Activated CD4-positive, CD25-positive, alpha-beta regulatory T cell treated with anti-CD3 and anti-CD28 coated beads, Interleukin-2, amount 50 U/mL, for 16 hours (primary cell): ENCODE data around the gene EPS15.

ENCODE experiments used
- DNase-seq: peaks from one replicate; pipeline ENCODE4 v3.0.0-alpha.2; 2020; ENCODE audit warnings: low read depth, low spot score

Gene EPS15

DNA sequence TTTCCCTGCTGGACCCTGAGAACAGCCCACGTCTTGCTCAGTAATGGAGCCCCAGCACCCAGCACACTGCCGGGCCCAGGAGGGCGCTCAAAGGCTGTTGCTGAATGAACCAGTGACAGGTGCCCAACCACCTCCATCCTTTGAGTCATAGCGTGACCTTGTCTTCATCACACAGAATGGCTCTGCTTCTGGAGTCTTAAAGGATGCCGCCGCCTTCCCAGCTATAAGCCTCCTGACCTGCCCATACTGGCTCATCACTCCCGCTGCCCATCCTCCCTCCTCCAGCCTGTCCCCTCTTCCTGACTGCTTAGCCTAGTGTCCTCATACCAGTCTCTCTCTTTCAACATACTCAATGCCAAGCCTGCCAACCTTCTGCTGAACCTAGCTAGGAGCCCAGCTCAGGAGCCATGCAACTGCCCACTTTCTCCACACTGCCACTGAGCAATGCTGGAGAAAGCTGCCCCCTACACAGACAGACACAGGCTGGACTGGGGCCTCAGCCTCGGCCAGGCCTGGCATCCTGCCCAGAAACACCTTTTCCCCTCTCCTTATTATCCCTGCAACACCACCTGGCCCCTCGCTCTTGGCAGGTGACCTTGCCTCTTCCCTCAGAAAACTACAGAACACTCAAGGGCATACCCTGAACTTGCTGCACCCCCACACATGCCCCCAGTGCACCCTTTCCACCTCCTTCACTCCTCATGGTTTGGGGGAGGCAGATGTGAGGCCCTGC is 202.8 kb downstream of the EPS15 start:
- DNase-seq, result no peak

DNA sequence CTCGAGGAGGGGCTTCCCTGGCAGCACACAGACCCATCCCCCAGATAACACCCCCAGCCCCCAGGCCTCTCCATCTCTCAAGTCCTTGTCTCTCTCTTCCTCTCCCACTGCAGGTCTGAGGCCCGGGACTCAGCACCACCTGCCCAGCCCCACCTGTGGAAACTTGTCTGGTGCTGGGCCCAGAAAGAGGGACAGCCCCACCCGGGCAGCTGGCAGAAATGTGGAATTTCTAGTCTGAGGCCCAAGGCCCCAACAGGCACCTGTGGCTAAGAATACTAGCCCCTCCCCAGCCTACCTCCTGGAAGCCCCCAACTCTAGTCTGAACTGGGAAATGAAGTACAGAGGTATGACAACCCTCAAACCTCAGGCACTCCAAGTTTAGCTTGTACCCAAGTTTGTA is 204.1 kb downstream of the EPS15 start:
- no peak for DNase-seq

DNA sequence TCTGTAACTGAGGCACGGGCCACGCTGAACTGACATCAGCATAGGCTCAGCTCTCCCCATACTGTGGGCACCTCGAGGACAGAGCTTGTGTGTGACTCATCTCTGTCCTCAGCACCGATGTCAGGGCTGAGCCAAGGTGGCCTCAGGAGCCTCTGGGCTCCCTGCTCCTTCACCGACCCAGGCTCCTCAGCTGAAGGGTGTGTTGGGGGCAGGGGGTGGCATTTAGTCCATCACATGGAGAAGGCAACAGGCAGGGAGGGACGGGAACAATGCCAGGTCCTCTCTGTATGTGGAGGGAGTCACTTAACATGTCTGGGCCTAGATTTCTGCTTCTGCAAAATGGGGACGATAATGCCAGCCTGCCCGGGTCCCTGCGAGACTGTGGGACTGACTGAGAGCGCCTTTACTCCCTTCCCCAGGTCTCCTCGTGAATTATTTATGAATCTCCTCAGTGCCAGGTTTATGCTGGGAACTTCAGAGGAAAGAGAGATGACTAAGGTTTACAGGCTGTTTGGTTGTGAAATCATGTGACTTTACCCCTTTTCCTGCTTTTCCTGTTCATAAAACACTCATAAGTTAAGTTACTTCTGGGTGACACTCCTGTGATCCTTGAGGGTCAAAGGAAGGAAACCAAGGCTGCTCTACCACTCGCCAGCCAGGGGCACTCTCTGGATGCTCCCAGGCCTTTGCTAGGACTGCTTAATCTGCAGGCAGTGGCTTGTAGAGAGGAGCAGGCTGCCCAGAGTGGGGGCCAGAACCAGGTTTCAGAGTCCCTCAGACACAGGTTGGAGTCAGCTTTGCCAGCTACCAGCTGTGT is 204.9 kb downstream of the EPS15 start:
- DNase-seq, result no peak

- DNase-seq, result no peak
Observed at GRCh38 chr1:51313268-51313852, 205.7 kb downstream of the EPS15 start.

- DNase-seq, result no peak
Observed at GRCh38 chr1:51312718-51313117, 206.3 kb downstream of the EPS15 start.

DNA sequence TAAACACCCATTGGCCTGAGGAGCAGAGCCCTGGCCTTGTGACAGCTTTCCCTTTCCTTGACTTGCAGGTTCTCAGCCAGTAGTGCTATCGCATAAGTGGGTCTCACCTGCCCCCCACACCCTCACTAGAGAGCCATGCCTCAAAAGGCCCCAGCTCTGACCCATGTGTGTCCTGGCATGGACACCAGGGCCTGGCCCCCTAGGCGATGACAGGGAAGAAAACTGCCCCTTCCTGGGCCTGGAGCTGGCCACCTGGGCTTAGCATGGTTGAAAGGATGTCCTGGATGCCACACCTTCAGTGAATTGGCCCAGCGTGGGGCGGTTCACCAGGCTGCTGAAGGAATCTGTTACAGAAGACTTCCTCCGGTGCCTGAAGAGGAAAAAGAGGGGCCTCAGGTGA is 207.2 kb downstream of the EPS15 start:
- DNase-seq, result no peak

DNA sequence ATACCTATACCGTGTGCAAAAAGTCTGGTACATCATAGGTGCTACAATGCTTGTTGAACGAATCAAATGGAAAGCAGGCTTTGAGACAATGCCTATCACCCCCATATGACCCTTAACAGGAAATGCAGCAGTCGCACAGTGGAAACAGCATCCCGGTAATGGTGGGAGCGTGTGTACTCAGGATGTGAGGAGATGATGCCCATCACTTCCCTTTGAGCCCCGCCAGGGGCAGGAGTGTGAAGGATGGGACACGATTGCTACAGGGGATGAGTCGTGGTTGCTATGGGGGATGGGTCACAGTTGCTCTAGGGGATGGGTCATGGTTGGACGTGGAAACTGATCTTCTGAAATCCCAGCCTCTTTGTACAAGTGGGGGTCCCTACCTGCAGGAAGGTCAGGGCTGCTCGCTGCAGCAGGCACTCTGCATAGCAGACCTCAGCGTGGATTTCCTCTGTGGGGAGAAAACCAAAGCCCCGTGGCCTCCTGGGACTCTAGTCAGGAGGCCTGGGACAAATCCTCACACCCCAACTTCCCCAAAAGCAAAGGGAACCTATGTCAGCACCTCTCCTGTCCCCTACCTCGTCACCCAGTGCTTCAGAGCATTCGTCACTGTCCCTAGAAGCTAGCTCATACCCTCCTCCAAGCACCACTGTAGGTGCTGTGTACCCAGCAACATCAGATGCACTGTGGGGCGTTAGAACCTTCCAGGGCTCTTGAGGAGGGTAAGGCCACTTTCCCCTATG is 208.0 kb downstream of the EPS15 start:
- DNase-seq, result no peak

DNA sequence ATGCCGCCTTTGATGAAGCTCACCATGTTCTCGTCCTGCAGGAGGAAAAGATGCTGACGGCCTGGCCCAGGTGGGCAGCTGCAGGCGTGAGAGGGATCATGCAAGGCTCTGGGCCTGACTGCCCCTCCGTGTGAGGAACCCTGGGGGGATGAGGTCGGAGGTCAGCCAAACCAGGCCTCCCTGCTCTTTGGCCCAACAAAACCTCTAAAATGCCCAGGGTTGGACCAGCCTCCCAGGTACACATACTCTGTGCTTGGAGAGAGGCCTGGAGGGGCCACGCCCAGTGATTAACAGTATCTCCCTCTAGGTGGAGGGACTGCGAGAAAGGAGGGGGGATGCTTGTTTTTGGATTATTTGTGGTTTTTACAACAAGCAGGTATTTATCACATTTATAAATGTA is 209.8 kb downstream of the EPS15 start:
- no peak for DNase-seq

- DNase-seq, result no peak
Observed at GRCh38 chr1:51308636-51309035, 210.4 kb downstream of the EPS15 start.

DNA sequence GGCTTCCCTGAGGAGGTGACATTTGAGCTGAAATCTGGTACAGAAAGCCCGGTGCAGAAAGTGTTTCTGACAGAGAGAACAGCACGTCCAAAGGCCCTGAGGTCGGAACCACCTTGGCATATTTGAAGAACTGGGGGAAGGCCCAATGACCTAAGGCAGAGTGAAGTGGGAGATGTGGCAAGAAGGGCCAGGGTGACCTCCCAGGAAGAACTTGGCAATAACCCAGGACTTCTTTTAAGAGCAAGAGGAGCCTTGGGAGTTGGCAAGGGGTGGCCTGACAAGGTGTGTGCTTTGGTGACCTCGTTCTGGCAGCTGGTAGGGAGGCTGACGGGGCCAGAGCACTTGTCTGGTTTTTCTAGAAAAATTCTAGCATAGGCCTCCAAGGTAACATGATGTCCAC is 212.1 kb downstream of the EPS15 start:
- DNase-seq, result no peak

DNA sequence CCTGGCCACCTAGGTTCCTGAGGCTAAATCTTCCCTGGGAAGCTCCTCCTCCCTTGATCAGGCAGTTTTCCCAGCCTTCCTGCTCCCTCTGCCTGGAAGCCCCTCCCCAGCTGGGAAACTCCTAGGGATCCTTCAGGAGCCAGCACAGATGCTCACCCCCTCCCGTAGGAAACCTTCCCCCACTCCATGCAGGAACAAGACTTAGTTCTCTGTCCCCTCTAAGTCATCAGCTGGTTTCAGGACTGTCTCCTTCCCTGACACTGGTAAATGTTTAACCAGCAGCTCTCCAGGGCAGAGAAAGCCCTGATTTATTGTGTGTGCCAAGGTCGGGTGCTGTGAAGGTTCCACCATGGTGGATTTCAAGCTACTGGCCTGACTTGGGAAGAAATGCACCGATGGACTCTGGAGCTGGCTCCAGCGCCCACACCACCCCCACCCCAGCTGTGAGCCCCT is 213.7 kb downstream of the EPS15 start:
- no peak for DNase-seq

DNA sequence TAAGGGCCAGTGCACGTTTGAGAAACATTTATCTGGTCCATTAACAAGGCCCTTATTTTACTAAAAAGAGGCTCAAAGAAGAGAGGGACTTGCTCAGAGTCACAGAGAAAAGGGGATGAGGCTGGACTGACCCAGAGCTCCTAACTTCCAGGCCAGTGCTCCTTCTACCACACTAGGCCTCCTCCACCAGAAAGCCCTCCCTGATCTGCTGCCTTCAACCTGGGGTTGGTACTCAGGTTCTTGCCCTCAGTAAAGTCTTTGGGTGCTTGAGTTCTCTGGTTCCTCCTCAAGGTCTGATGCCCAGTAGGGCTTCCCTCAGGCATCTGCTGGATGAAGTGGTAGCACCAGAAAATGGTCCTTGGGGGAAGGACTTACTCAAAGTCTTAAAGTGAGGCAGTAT is 214.7 kb downstream of the EPS15 start:
- no peak for DNase-seq
